GM18909 (cell line): ENCODE measurements around the gene LSM14A.

Source experiments
- ATAC-seq: cut with Tn5 transposase; IDR thresholded peaks from one replicate; pipeline ENCODE4 v1.9.1; 2021; ENCODE audit warnings: mild to moderate bottlenecking; ENCODE audit not compliant: unreplicated experiment, poor library complexity

The LSM14A gene

DNA sequence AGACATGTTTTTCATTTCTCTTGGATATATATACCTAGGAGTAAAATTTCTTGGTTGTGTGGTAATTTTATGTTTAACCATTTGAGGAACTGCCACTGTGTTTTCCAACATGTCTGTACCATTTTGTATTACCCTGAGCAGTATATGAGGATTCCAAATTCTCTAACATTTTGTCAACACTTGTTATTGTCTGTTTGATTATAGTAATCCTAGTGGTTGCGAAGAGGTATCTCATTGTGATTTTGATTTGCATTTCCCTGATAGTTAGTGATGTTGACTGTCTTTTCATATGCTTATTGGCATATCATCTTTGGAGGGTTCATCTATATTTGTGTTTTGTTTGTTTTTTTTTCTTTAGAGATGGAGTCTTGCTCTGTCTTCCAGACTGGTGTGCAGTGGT, 103.4 kb downstream of the LSM14A start:
- no peak for ATAC-seq

DNA sequence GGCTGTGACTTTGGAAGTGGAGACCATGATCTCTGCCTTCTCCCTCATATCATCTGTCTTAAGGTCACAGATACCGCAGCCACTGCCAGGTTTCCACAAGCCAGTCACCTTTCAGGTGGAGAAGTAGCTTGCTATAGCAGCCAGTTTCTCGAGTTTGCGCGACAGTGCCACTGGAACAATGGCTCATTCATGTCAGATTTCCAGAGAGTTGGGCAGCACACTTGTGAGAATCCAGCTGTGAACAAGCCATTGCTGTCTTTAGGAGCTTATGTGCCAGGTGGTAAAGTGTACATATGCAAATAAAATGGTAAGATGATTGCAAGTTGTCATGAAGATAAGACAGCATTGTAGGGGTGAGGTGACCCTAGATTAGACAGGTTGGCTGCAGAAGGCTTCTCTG, 104.3 kb downstream of the LSM14A start:
- no peak for ATAC-seq

- no peak for ATAC-seq
These were observed 104.9 kb downstream of the LSM14A start for GRCh38 chr19:34277244-34277643.

DNA sequence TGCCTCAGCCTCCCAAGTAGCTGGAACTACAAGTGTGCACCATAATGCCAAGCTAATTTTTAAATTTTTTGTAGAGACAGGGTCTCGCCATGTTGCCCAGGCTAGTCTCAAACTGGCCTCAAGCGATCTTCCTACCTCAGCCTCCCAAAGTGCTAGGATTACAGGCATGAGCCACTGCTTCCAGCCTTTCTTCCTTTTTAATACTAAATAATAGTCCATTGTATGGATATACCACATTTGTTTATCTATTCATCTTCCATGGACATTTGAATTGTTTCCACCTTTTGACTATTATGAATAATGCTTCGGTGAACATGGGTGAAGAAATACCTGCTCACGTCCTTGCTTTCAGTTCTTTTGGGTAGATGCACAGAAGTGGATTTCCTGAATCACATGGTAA, 106.5 kb downstream of the LSM14A start:
- ATAC-seq, result no peak
